Neuron (in vitro differentiated cells): ENCODE data around the gene MAPK4.
"Not testable (repeated sequence)": the region's sequence is repeated elsewhere in the genome, so short reads cannot be mapped to it uniquely, and the experiment has no call there.

ENCODE experiments used
- H2AFZ ChIP-seq: one replicate; pipeline ENCODE4 v1.6.1; 2013; ENCODE audit warnings: low read depth, mild to moderate bottlenecking, inconsistent platforms, low read length, moderate library complexity
- H3K27me3 ChIP-seq: one replicate; pipeline ENCODE4 v1.6.1; 2013; ENCODE audit warnings: low read length; ENCODE audit not compliant: insufficient read depth
- H3K36me3 ChIP-seq: one replicate; pipeline ENCODE4 v1.6.1; 2013; ENCODE audit warnings: low read length; ENCODE audit not compliant: insufficient read depth
- H3K4me1 ChIP-seq: one replicate; pipeline ENCODE4 v1.6.1; 2013; ENCODE audit warnings: low read length; ENCODE audit not compliant: insufficient read depth
- H3K4me3 ChIP-seq: 2 replicates; pipeline ENCODE4 v1.5.1; 2013; ENCODE audit warnings: mild to moderate bottlenecking, low read length, moderate library complexity
- H3K9me3 ChIP-seq: one replicate; pipeline ENCODE4 v1.6.1; 2013; ENCODE audit warnings: low read length

Gene MAPK4

DNA sequence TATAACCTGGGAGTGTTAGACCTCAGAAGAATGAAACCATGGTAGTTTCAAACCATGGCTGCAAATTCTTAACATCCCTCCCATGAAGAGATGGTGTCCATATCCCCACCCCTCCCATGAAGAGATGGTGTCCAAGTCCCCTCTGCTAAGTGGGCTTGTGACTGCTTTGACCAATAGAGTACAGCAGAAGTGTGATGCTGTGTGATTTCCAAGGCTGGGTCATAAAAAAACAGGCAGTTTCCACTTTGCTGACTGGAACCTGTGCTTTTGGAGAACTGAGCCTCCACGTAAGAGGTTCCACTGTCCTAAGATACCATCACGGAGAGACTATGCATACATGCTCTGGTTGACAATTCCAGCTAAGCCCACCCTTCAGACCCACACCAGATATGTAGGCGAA is 194.4 kb downstream of the MAPK4 start:
- Histone ChIP-seq H3K27me3 (no peaks in the 10 kb centered on the region), H3K4me1 (peaks cover 6% of the 10 kb centered on the region)

DNA sequence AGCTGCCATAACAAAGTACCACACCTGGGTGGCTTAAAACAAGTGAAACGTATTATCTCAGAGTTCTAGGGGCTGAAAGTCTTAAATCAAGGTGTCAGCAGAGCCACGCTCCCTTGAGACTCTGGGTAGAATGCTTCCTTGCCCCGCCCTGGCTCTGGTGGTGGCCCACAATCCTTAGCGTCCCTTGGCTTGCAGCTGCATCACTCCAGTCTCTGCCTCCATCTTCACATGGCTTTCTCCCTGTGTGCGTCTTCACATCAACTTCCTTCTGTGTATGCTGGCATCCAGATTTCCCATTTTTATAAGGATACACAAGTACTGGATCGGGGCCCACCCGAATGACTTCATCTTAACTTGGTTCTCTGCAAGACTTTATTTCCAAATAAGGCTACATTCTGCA is 197.5 kb downstream of the MAPK4 start:
- no peak overlapping the region for H2AFZ ChIP-seq
- no peaks in the 10 kb centered on the region for H3K4me1 ChIP-seq
- H3K36me3 ChIP-seq: no peaks in the 10 kb centered on the region
- no peaks in the 10 kb centered on the region for H3K9me3 ChIP-seq
- no peak overlapping the region for H3K4me3 ChIP-seq
- peaks cover 5% of the 10 kb centered on the region for H3K27me3 ChIP-seq

More for the DNA sequence above, 194.4 kb downstream of the MAPK4 start:
- H3K36me3 ChIP-seq: no peaks in the 10 kb centered on the region
- H3K9me3 ChIP-seq: no peaks in the 10 kb centered on the region
- no peak overlapping the region for H3K4me3 ChIP-seq
- no peak overlapping the region for H2AFZ ChIP-seq

GRCh38 chr18:50769463-50769862 is 209.6 kb downstream of the MAPK4 start:
- no peaks in the 10 kb centered on the region for H3K27me3 ChIP-seq
- H3K4me1 ChIP-seq: no peaks in the 10 kb centered on the region
- no peaks in the 10 kb centered on the region for H3K36me3 ChIP-seq
- peaks cover 2% of the 10 kb centered on the region for H3K9me3 ChIP-seq
- H3K4me3 ChIP-seq: no peak overlapping the region
- no peak overlapping the region for H2AFZ ChIP-seq

DNA sequence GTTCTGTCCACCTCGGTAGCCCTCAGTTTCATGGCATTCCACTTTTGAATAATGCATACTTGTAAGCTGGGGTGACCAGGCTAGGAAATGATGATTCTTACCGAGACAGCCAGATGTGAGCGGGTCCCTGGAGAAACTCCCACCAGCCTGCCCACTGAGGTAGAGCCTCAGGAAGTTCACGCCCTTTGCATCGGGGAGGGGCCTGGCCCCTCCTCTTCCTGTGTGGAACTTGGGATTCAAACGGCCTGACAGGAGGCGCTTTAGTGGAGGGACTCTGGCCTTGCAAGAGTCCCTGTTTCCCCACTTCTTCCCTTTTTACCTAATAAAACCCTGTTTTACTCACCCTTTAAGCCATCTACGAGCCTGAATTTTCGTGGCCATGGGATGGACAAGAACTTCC is 215.3 kb downstream of the MAPK4 start:
- Histone ChIP-seq H3K27me3 (peaks cover 3% of the 10 kb centered on the region), H2AFZ (no peak overlapping the region), H3K4me1 (no peaks in the 10 kb centered on the region), H3K9me3 (no peaks in the 10 kb centered on the region), H3K36me3 (no peaks in the 10 kb centered on the region), H3K4me3 (no peak overlapping the region)

DNA sequence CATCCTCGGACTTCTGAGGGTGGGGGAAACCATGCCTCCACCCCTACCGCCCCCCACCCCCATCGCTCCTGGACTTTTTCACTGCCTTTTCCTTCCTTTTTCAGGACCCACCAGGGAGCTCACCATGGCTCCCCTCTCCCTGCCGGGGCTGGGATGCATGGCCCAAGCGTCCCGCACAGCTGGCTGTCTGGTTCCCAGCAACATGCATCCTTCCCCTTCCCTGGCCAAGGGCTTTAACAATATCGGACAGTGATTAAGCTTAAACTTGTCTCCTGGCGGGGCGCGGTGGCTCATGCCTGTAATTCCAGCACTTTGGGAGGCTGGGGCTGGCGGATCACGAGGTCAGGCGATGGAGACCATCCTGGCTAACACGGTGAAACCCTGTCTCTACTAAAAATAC is 215.8 kb downstream of the MAPK4 start:
- Histone ChIP-seq H3K4me3 (no peak overlapping the region), H3K4me1 (no peaks in the 10 kb centered on the region), H3K9me3 (no peaks in the 10 kb centered on the region), H3K36me3 (no peaks in the 10 kb centered on the region), H3K27me3 (peaks cover 3% of the 10 kb centered on the region), H2AFZ (no peak overlapping the region)

GRCh38 chr18:50776383-50776782 is 216.5 kb downstream of the MAPK4 start:
- H3K4me1 ChIP-seq: no peaks in the 10 kb centered on the region
- no peaks in the 10 kb centered on the region for H3K9me3 ChIP-seq
- no peaks in the 10 kb centered on the region for H3K36me3 ChIP-seq
- H3K4me3 ChIP-seq: no peak overlapping the region
- peaks cover 3% of the 10 kb centered on the region for H3K27me3 ChIP-seq
- no peak overlapping the region for H2AFZ ChIP-seq

GRCh38 chr18:50779021-50779420 is 219.1 kb downstream of the MAPK4 start:
- not testable (repeated sequence) for H3K36me3 ChIP-seq, H3K4me3 ChIP-seq, H2AFZ ChIP-seq, H3K9me3 ChIP-seq, H3K4me1 ChIP-seq, H3K27me3 ChIP-seq
